NCI-H2029 (cell line): Measurements from ENCODE around the gene SPEF1.
"Not testable (repeated sequence)": the region's sequence is repeated elsewhere in the genome, so short reads cannot be mapped to it uniquely, and the experiment has no call there.

Experiments used
- DNase-seq: peaks from one replicate; lab custom pipeline; 2025; lab: John Stamatoyannopoulos, UW

Gene SPEF1

GRCh38 chr20:3808544-3808943 lies 27.3 kb upstream of the SPEF1 start:
- DNase-seq = no peak

GRCh38 chr20:3804781-3805180 lies 23.5 kb upstream of the SPEF1 start:
- DNase-seq = no peak

GRCh38 chr20:3804254-3804751 lies 23.1 kb upstream of the SPEF1 start:
- DNase-seq = no peak

- no peak for DNase-seq
Observed at GRCh38 chr20:3803854-3804253, 22.6 kb upstream of the SPEF1 start.

- no peak for DNase-seq
Observed at GRCh38 chr20:3803289-3803688, 22.0 kb upstream of the SPEF1 start.

GRCh38 chr20:3802524-3803239 lies 21.4 kb upstream of the SPEF1 start:
- peak; percentile 34 for DNase-seq

- no peak for DNase-seq
Observed at GRCh38 chr20:3801846-3802245, 20.6 kb upstream of the SPEF1 start.

GRCh38 chr20:3801299-3801698 lies 20.1 kb upstream of the SPEF1 start:
- DNase-seq = no peak

GRCh38 chr20:3800878-3801260 lies 19.6 kb upstream of the SPEF1 start:
- DNase-seq = no peak

GRCh38 chr20:3800256-3800877 lies 19.1 kb upstream of the SPEF1 start:
- DNase-seq = no peak

- DNase-seq = no peak
Observed at GRCh38 chr20:3798908-3799248, 17.6 kb upstream of the SPEF1 start.

GRCh38 chr20:3798373-3798768 lies 17.1 kb upstream of the SPEF1 start:
- DNase-seq = no peak

GRCh38 chr20:3797592-3798372 lies 16.5 kb upstream of the SPEF1 start:
- DNase-seq = no peak

- DNase-seq = no peak
Observed at GRCh38 chr20:3797226-3797545, 15.9 kb upstream of the SPEF1 start.

GRCh38 chr20:3796477-3797225 lies 15.4 kb upstream of the SPEF1 start:
- no peak for DNase-seq

GRCh38 chr20:3795511-3796468 lies 14.5 kb upstream of the SPEF1 start, which contains the start of gene CDC25B:
Gene CDC25B, plus strand, starts transcription at chr20:3796310. Its CDS starts 222 bp downstream, at chr20:3796532.
- peak; percentile 91 for DNase-seq

GRCh38 chr20:3794701-3795420 lies 13.6 kb upstream of the SPEF1 start:
- DNase-seq = no peak

- not testable (repeated sequence) for DNase-seq
Observed at GRCh38 chr20:3794168-3794567, 12.9 kb upstream of the SPEF1 start.

GRCh38 chr20:3789201-3789600 lies 8.0 kb upstream of the SPEF1 start:
- DNase-seq = not testable (repeated sequence)

- peak; percentile 32 for DNase-seq
Observed at GRCh38 chr20:3788685-3789155, 7.5 kb upstream of the SPEF1 start.
